Gastroesophageal sphincter (tissue), 4 donors: ENCODE measurements around the gene SDK1. TPM values are rescaled to one million over a fixed set of nuclear protein-coding genes. Genes with fewer than 3 reads are reported as not detected.

Source experiments
- ATAC-seq: fragments of 150-250 bp; one replicate; pipeline ENCODE4 v1.9.1; 2016; ENCODE audit warnings: mild to moderate bottlenecking, moderate library complexity
- H3K27ac ChIP-seq, 4 donors: fragments of 200-600 bp; sonication (generic) in 3 of 4; 1 replicate in 3 of 4; 2 replicates in 1 of 4; pipeline ENCODE4 v1.5.1; 2016 to 2019
- H3K27me3 ChIP-seq: fragments of 200-600 bp; sonication (generic); one replicate; pipeline ENCODE4 v1.5.1; 2019
- H3K36me3 ChIP-seq, 2 donors: fragments of 200-600 bp; sonication (generic); one replicate each; pipeline ENCODE4 v1.5.1; 2019; ENCODE audit warnings: control low read depth in 1 of 2
- H3K4me1 ChIP-seq, 3 donors: fragments of 200-600 bp; sonication (generic); 1 replicate in 2 of 3; 2 replicates in 1 of 3; pipeline ENCODE4 v1.5.1; 2016 to 2019; ENCODE audit warnings: control low read depth in 2 of 3
- H3K4me3 ChIP-seq, 2 donors: fragments of 200-600 bp; sonication (generic); one replicate each; pipeline ENCODE4 v1.5.1; 2019; ENCODE audit warnings: mild to moderate bottlenecking in 1 of 2, moderate library complexity in 1 of 2
- H3K9me3 ChIP-seq, 3 donors: fragments of 200-600 bp; sonication (generic); one replicate each; pipeline ENCODE4 v1.5.1; 2017 to 2019; ENCODE audit warnings: control low read depth in 2 of 3
- CTCF ChIP-seq, 4 experiments: fragments of 200-600 bp in 2 of 4; fragments of 450-650 bp in 2 of 4; sonication (generic) in 1 of 4; IDR thresholded peaks; one replicate each; pipeline ENCODE4 v1.5.1; 2017 to 2019; ENCODE audit warnings: antibody characterized with exemption in 4 of 4, mild to moderate bottlenecking in 2 of 4, moderate library complexity in 2 of 4
- EP300 ChIP-seq: sonication (generic); formaldehyde crosslinking; IDR thresholded peaks from one replicate; pipeline ENCODE4 v1.6.1; 2017; ENCODE audit warnings: antibody characterized with exemption, mild to moderate bottlenecking
- POLR2A ChIP-seq, 2 donors: fragments of 450-650 bp; IDR thresholded peaks; one replicate each; pipeline ENCODE4 v1.6.1; 2017; ENCODE audit warnings: antibody characterized with exemption in 2 of 2, mild to moderate bottlenecking in 2 of 2, moderate library complexity in 1 of 2
- POLR2AphosphoS5 ChIP-seq: sonication (generic); formaldehyde crosslinking; IDR thresholded peaks from one replicate; pipeline ENCODE4 v1.6.1; 2017; ENCODE audit warnings: antibody characterized with exemption
- WGBS, 2 donors: methylation state at CpG; one replicate each; pipeline ENCODE4 v1.1.5; 2018; ENCODE audit warnings: low coverage in 1 of 2; 5-methylcytosine and 5-hydroxymethylcytosine counted together
- total RNA-seq, 4 donors: library from RNA; depleted of rRNA; stranded (reverse); fragments of >200 nt; gene quantifications; one replicate each; pipeline ENCODE4 v1.1.0, GENCODE V29; 2016

Gene SDK1
- total RNA-seq, 4 donors from 2014 or later, result 6.1 to 13.6 (median 8.7) TPM

GRCh38 chr7:3710122-3710521, 409.1 kb downstream of the SDK1 start:
- no peak for TF ChIP-seq POLR2AphosphoS5
- TF ChIP-seq EP300, result no peak
- no peak for TF ChIP-seq CTCF (IDR thresholded peaks at IDR 0.05)
- no peak for TF ChIP-seq POLR2A (IDR thresholded peaks at IDR 0.05)
- no peak for ATAC-seq
- H3K27me3 ChIP-seq, result no peaks in the 10 kb centered on the region
- 100% methylated on average over 1 of the region's 1 CpG for WGBS, 2 donors
- H3K27ac ChIP-seq, result no peak overlapping the region
- peaks cover 0 to 24% (median 0%) of the 10 kb centered on the region in 3 donors for H3K9me3 ChIP-seq
- no peak overlapping the region for H3K4me3 ChIP-seq
- H3K36me3 ChIP-seq, result no peaks in the 10 kb centered on the region
- H3K4me1 ChIP-seq, result no peaks in the 10 kb centered on the region

GRCh38 chr7:3710531-3710930, 409.5 kb downstream of the SDK1 start:
- 53 to 54% methylated on average over 5 of the region's 5 CpGs for WGBS, 2 donors
- H3K4me3 ChIP-seq, result no peak overlapping the region
- H3K27ac ChIP-seq, result no peak overlapping the region
- no peaks in the 10 kb centered on the region for H3K4me1 ChIP-seq
- no peak for TF ChIP-seq EP300
- no peak for TF ChIP-seq CTCF (IDR thresholded peaks at IDR 0.05)
- TF ChIP-seq POLR2A (IDR thresholded peaks at IDR 0.05), result no peak
- peaks cover 0 to 22% (median 0%) of the 10 kb centered on the region in 3 donors for H3K9me3 ChIP-seq
- ATAC-seq, result no peak
- H3K36me3 ChIP-seq, result no peaks in the 10 kb centered on the region
- no peaks in the 10 kb centered on the region for H3K27me3 ChIP-seq

GRCh38 chr7:3712841-3713240, 411.8 kb downstream of the SDK1 start:
- Histone ChIP-seq H3K36me3 (no peaks in the 10 kb centered on the region), H3K4me1 (no peaks in the 10 kb centered on the region), H3K27ac (no peak overlapping the region), H3K27me3 (no peaks in the 10 kb centered on the region), H3K4me3 (no peak overlapping the region), H3K9me3 (peaks cover 0 to 10% (median 0%) of the 10 kb centered on the region in 3 donors)
- ATAC-seq, result no peak
- TF ChIP-seq POLR2AphosphoS5, result no peak
- TF ChIP-seq POLR2A (IDR thresholded peaks at IDR 0.05), result no peak
- no peak for TF ChIP-seq CTCF (IDR thresholded peaks at IDR 0.05)
- no peak for TF ChIP-seq EP300
- 28 to 80% methylated on average over 2 of the region's 6 CpGs for WGBS, 2 donors

GRCh38 chr7:3721422-3721821, 420.4 kb downstream of the SDK1 start:
- no peaks in the 10 kb centered on the region for H3K9me3 ChIP-seq
- no peak for TF ChIP-seq POLR2AphosphoS5
- TF ChIP-seq POLR2A (IDR thresholded peaks at IDR 0.05), result no peak
- TF ChIP-seq CTCF (IDR thresholded peaks at IDR 0.05), result no peak
- H3K4me1 ChIP-seq, result no peaks in the 10 kb centered on the region
- no peak overlapping the region for H3K27ac ChIP-seq
- no peak overlapping the region for H3K4me3 ChIP-seq
- no peaks in the 10 kb centered on the region for H3K36me3 ChIP-seq
- ATAC-seq, result no peak
- WGBS, 2 donors, result 86 to 87% methylated on average over 1 to 3 of the region's 3 CpGs
- no peaks in the 10 kb centered on the region for H3K27me3 ChIP-seq

GRCh38 chr7:3722396-3722922, 421.4 kb downstream of the SDK1 start:
- Histone ChIP-seq H3K4me3 (no peak overlapping the region), H3K9me3 (no peaks in the 10 kb centered on the region), H3K27me3 (no peaks in the 10 kb centered on the region), H3K4me1 (no peaks in the 10 kb centered on the region), H3K36me3 (no peaks in the 10 kb centered on the region), H3K27ac (no peak overlapping the region)
- no peak for ATAC-seq
- 36% methylated on average over 8 of the region's 13 CpGs; no CpG with 5 or more reads in 1 of the 2 donors for WGBS, 2 donors
- peak in 1 of 4 experiments; percentile 31 for TF ChIP-seq CTCF (IDR thresholded peaks at IDR 0.05)
- no peak for TF ChIP-seq POLR2A (IDR thresholded peaks at IDR 0.05)
